HEK293 (cell line): ENCODE results near the gene GUCY1A2.

Experiments
- CTCF ChIA-PET: fragments of 350-600 bp; formaldehyde crosslinking; extraction: SDS; loops from one replicate; lab custom pipeline; 2021; ENCODE audit warnings: antibody characterized with exemption; lab: Yijun Ruan, JAX
- POLR2A ChIA-PET: fragments of 300-600 bp; formaldehyde crosslinking; extraction: SDS; loops from one replicate; lab custom pipeline; 2020; ENCODE audit warnings: antibody characterized with exemption, inconsistent platforms; lab: Yijun Ruan, JAX
- H3K27ac ChIP-seq: fragments of 200-500 bp; sonication (Bioruptor generic); 2 replicates; pipeline ENCODE4 v1.5.1; 2014; ENCODE audit warnings: low read depth, low read length, control low read depth, inconsistent platforms; ENCODE audit errors: extremely low read depth
- H3K36me3 ChIP-seq, 2 experiments: fragments of 200-500 bp in 1 of 2; sonication (Bioruptor generic) in 1 of 2; 1 replicate in 1 of 2; 2 replicates in 1 of 2; pipeline ENCODE4 v1.5.1; 2014 to 2017; ENCODE audit warnings: inconsistent platforms in 2 of 2, low read length in 2 of 2; ENCODE audit not compliant: control insufficient read depth in 2 of 2, insufficient read depth in 1 of 2
- H3K4me1 ChIP-seq: fragments of 200-500 bp; sonication (Bioruptor generic); 2 replicates; pipeline ENCODE4 v1.5.1; 2014; ENCODE audit warnings: mild to moderate bottlenecking, low read length, inconsistent platforms; ENCODE audit not compliant: control insufficient read depth, insufficient read depth
- H3K4me3 ChIP-seq: 2 replicates; pipeline ENCODE4 v1.5.1; 2011; ENCODE audit warnings: low read depth, mild to moderate bottlenecking, control low read depth, low read length, moderate library complexity
- H3K9me3 ChIP-seq: fragments of 200-500 bp; sonication (Bioruptor generic); 2 replicates; pipeline ENCODE4 v1.5.1; 2014; ENCODE audit warnings: low read depth, low read length, inconsistent platforms; ENCODE audit not compliant: control insufficient read depth, insufficient read depth
- BCL11B ChIP-seq: fragments of 450-650 bp; formaldehyde crosslinking; IDR thresholded peaks from 2 replicates; pipeline ENCODE4 v1.5.1; 2016; ENCODE audit warnings: low read depth, missing biosample characterization, missing genetic modification characterization
- GLIS2 ChIP-seq: fragments of 450-650 bp; formaldehyde crosslinking; IDR thresholded peaks from 2 replicates; pipeline ENCODE4 v1.5.1; 2016; ENCODE audit warnings: missing biosample characterization, missing genetic modification characterization
- KLF17 ChIP-seq: fragments of 450-650 bp; formaldehyde crosslinking; IDR thresholded peaks from 2 replicates; pipeline ENCODE4 v1.5.1; 2016; ENCODE audit warnings: missing biosample characterization, missing genetic modification characterization
- PRDM4 ChIP-seq: fragments of 450-650 bp; formaldehyde crosslinking; IDR thresholded peaks from 2 replicates; pipeline ENCODE4 v1.5.1; 2017; ENCODE audit warnings: missing biosample characterization, missing genetic modification characterization
- SP7 ChIP-seq: fragments of 450-650 bp; formaldehyde crosslinking; IDR thresholded peaks from 2 replicates; pipeline ENCODE4 v1.5.1; 2016; ENCODE audit warnings: missing biosample characterization, missing genetic modification characterization
- ZBTB1 ChIP-seq: fragments of 450-650 bp; formaldehyde crosslinking; IDR thresholded peaks from 2 replicates; pipeline ENCODE4 v1.5.1; 2016; ENCODE audit warnings: missing biosample characterization, missing genetic modification characterization
- ZBTB20 ChIP-seq: fragments of 450-650 bp; formaldehyde crosslinking; IDR thresholded peaks from 2 replicates; pipeline ENCODE4 v1.5.1; 2016; ENCODE audit warnings: missing biosample characterization, missing genetic modification characterization
- ZFP37 ChIP-seq: fragments of 450-650 bp; formaldehyde crosslinking; IDR thresholded peaks from 2 replicates; pipeline ENCODE4 v1.5.1; 2016; ENCODE audit warnings: missing biosample characterization, missing genetic modification characterization
- ZFP69B ChIP-seq: fragments of 450-650 bp; formaldehyde crosslinking; IDR thresholded peaks from 2 replicates; pipeline ENCODE4 v1.5.1; 2016; ENCODE audit warnings: missing biosample characterization, missing genetic modification characterization
- ZNF10 ChIP-seq: fragments of 450-650 bp; formaldehyde crosslinking; IDR thresholded peaks from 2 replicates; pipeline ENCODE4 v1.5.1; 2017; ENCODE audit warnings: missing biosample characterization, missing genetic modification characterization
- ZNF121 ChIP-seq: fragments of 450-650 bp; formaldehyde crosslinking; IDR thresholded peaks from 2 replicates; pipeline ENCODE4 v1.5.1; 2016; ENCODE audit warnings: missing biosample characterization, missing genetic modification characterization
- ZNF133 ChIP-seq: fragments of 450-650 bp; formaldehyde crosslinking; IDR thresholded peaks from 2 replicates; pipeline ENCODE4 v1.5.1; 2016; ENCODE audit warnings: missing biosample characterization, missing genetic modification characterization
- ZNF16 ChIP-seq: fragments of 450-650 bp; formaldehyde crosslinking; IDR thresholded peaks from 2 replicates; pipeline ENCODE4 v1.5.1; 2016; ENCODE audit warnings: low read depth, missing biosample characterization, missing genetic modification characterization
- ZNF292 ChIP-seq: fragments of 450-650 bp; formaldehyde crosslinking; IDR thresholded peaks from 2 replicates; pipeline ENCODE4 v1.5.1; 2016; ENCODE audit warnings: low read depth, missing biosample characterization, missing genetic modification characterization, borderline replicate concordance
- ZNF302 ChIP-seq: fragments of 450-650 bp; formaldehyde crosslinking; IDR thresholded peaks from 2 replicates; pipeline ENCODE4 v1.5.1; 2016; ENCODE audit warnings: missing biosample characterization, missing genetic modification characterization, low read depth
- ZNF37A ChIP-seq: fragments of 450-650 bp; IDR thresholded peaks from 2 replicates; pipeline ENCODE4 v1.5.1; 2018; ENCODE audit warnings: missing biosample characterization, missing genetic modification characterization
- ZNF530 ChIP-seq: fragments of 450-650 bp; formaldehyde crosslinking; IDR thresholded peaks from 2 replicates; pipeline ENCODE4 v1.5.1; 2016; ENCODE audit warnings: low read depth, missing biosample characterization, missing genetic modification characterization
- ZNF544 ChIP-seq: fragments of 450-650 bp; formaldehyde crosslinking; IDR thresholded peaks from 2 replicates; pipeline ENCODE4 v1.5.0; 2017; ENCODE audit warnings: missing biosample characterization, missing genetic modification characterization
- ZNF600 ChIP-seq: fragments of 450-650 bp; formaldehyde crosslinking; IDR thresholded peaks from 2 replicates; pipeline ENCODE4 v1.5.1; 2016; ENCODE audit warnings: missing biosample characterization, missing genetic modification characterization
- ZNF660 ChIP-seq: fragments of 450-650 bp; IDR thresholded peaks from 2 replicates; pipeline ENCODE4 v1.5.1; 2018; ENCODE audit warnings: missing biosample characterization, mild to moderate bottlenecking, missing genetic modification characterization
- ZNF76 ChIP-seq: fragments of 450-650 bp; formaldehyde crosslinking; IDR thresholded peaks from 2 replicates; pipeline ENCODE4; 2016; ENCODE audit warnings: low read depth, missing biosample characterization, missing genetic modification characterization, borderline replicate concordance
- ZSCAN23 ChIP-seq: fragments of 450-650 bp; formaldehyde crosslinking; IDR thresholded peaks from 2 replicates; pipeline ENCODE4 v1.5.1; 2016; ENCODE audit warnings: missing biosample characterization, missing genetic modification characterization
- ZSCAN30 ChIP-seq: fragments of 450-650 bp; IDR thresholded peaks from 2 replicates; pipeline ENCODE4 v1.5.1; 2018; ENCODE audit warnings: missing biosample characterization, mild to moderate bottlenecking, missing genetic modification characterization, moderate library complexity
- TF ChIP-seq, protein P1 (sequence below): fragments of 450-650 bp; formaldehyde crosslinking; IDR thresholded peaks from 2 replicates; pipeline ENCODE4 v1.5.1; 2016; ENCODE audit warnings: missing biosample characterization, missing genetic modification characterization

Gene GUCY1A2

DNA sequence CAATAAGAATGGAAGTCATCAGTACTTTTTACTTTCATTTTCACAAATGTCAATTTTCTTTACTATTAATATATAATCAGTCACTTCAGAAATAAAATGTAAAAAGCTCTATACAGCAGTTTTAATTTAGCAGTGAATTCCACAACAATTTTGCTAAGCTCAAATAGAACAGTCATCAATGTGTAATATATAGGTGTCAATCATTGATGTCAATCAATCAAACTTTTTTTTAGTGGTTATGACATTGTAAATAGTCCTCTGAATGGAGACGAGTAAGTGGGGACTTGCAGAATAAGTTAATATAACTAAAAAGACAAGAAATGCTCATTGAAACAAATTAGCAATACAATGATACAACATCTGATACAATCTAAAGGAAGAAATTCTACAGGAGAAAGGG lies 327.4 kb downstream of the GUCY1A2 start:
- POLR2A ChIA-PET = no interaction called here
- Histone ChIP-seq H3K4me3 (no peak overlapping the region), H3K36me3 (no peaks in the 10 kb centered on the region), H3K27ac (no peak overlapping the region), H3K4me1 (no peaks in the 10 kb centered on the region), H3K9me3 (no peaks in the 10 kb centered on the region)
- TF ChIP-seq KLF17 (tag by site-specific recombination) (no peak), ZNF10 (no peak), ZNF600 (no peak), ZNF121 (tag by site-specific recombination) (no peak), BCL11B (tag by site-specific recombination) (no peak), ZNF292 (no peak), ZNF660 (tag by site-specific recombination) (no peak), ZBTB1 (tag by site-specific recombination) (no peak)
- CTCF ChIA-PET = no interaction called here

DNA sequence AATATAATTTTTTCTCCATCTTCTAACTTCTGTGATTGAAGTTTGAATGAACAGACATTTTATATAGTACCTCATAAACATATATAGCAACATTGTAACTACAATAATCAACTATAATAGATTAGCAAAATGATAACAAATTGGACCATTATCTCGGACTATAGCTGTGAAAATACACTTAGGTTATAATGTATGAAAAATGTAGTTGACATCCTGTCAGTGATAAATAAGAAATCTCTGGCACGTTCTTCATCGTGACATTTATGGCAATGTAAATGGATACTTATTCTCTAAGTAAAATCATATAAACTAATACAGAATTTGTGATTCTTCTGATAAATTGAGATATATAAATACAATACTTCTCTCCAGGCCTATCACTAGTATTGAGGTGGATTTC lies 333.3 kb downstream of the GUCY1A2 start:
- no peaks in the 10 kb centered on the region for H3K9me3 ChIP-seq
- ChIA-PET CTCF (no interaction called here), POLR2A (no interaction called here)
- no peak overlapping the region for H3K27ac ChIP-seq
- no peak for TF ChIP-seq GLIS2 (tag by site-specific recombination)
- TF ChIP-seq ZFP69B (tag by site-specific recombination) = no peak
- TF ChIP-seq ZNF530 = no peak
- TF ChIP-seq PRDM4 (tag by site-specific recombination) = no peak
- TF ChIP-seq BCL11B (tag by site-specific recombination) = no peak
- no peaks in the 10 kb centered on the region for H3K4me1 ChIP-seq
- H3K4me3 ChIP-seq = no peak overlapping the region
- H3K36me3 ChIP-seq = no peaks in the 10 kb centered on the region

DNA sequence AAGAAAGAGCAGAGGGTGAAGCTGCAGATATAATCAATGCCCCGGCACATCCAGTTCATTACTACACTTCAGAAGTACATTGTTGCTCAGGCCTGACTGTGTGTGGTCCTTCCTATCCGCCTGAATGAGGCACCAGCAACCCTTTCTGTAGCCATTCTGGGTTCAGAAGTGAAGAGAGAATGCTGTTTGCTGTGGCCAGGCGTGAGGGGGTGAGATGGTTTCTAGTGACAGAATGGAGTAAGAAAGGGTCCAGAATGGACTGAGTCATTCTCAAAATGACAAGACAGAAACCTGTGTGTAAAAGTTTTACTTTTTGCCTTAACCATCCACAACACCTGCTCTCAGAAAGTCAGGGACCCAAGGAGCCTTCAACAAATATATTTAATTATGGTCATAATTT lies 334.8 kb downstream of the GUCY1A2 start:
- H3K27ac ChIP-seq = no peak overlapping the region
- CTCF ChIA-PET = interaction anchor here (0.5 to 0.7 kb wide), 3 partner anchors 37 to 863 kb away, joined by 3 read pairs; no protein-coding TSS in a partner anchor
- no peaks in the 10 kb centered on the region for H3K9me3 ChIP-seq
- POLR2A ChIA-PET = no interaction called here
- H3K36me3 ChIP-seq = no peaks in the 10 kb centered on the region
- H3K4me1 ChIP-seq = no peaks in the 10 kb centered on the region
- H3K4me3 ChIP-seq = no peak overlapping the region
- TF ChIP-seq ZNF544 (tag by site-specific recombination) (no peak), ZNF37A (tag by site-specific recombination) (no peak), ZNF76 (tag by site-specific recombination) (no peak), ZNF133 (no peak), SP7 (tag by site-specific recombination) (no peak), ZBTB20 (no peak), ZNF16 (tag by site-specific recombination) (no peak), ZSCAN30 (tag by site-specific recombination) (no peak), ZSCAN23 (no peak), ZNF302 (no peak), ZFP37 (tag by site-specific recombination) (no peak)
- TF ChIP-seq, protein P1, sequence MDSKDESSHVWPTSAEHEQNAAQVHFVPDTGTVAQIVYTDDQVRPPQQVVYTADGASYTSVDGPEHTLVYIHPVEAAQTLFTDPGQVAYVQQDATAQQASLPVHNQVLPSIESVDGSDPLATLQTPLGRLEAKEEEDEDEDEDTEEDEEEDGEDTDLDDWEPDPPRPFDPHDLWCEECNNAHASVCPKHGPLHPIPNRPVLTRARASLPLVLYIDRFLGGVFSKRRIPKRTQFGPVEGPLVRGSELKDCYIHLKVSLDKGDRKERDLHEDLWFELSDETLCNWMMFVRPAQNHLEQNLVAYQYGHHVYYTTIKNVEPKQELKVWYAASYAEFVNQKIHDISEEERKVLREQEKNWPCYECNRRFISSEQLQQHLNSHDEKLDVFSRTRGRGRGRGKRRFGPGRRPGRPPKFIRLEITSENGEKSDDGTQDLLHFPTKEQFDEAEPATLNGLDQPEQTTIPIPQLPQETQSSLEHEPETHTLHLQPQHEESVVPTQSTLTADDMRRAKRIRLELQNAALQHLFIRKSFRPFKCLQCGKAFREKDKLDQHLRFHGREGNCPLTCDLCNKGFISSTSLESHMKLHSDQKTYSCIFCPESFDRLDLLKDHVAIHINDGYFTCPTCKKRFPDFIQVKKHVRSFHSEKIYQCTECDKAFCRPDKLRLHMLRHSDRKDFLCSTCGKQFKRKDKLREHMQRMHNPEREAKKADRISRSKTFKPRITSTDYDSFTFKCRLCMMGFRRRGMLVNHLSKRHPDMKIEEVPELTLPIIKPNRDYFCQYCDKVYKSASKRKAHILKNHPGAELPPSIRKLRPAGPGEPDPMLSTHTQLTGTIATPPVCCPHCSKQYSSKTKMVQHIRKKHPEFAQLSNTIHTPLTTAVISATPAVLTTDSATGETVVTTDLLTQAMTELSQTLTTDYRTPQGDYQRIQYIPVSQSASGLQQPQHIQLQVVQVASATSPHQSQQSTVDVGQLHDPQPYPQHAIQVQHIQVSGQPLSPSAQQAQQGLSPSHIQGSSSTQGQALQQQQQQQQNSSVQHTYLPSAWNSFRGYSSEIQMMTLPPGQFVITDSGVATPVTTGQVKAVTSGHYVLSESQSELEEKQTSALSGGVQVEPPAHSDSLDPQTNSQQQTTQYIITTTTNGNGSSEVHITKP = no peak
